Thymus (tissue), 11 donors: ENCODE measurements around the gene MAFB. TPM values are rescaled to one million over a fixed set of nuclear protein-coding genes. Genes with fewer than 3 reads are reported as not detected.

ENCODE experiments used
- DNase-seq, 9 donors: peaks; one replicate each; pipeline ENCODE4 v3.0.0-alpha.2; 2013; ENCODE audit warnings: low spot score in 9 of 9, low read depth in 6 of 9, missing footprints in 1 of 9
- H3K27ac ChIP-seq, 2 donors: one replicate each; pipeline ENCODE4 v1.5.1; 2013; ENCODE audit warnings: control low read depth in 1 of 2, low read depth in 1 of 2, low read length in 1 of 2, mild to moderate bottlenecking in 1 of 2, moderate library complexity in 1 of 2
- H3K27me3 ChIP-seq, 2 donors: one replicate each; pipeline ENCODE4 v1.5.1; 2013; ENCODE audit warnings: low read length in 1 of 2; ENCODE audit not compliant: control insufficient read depth in 2 of 2, insufficient read depth in 1 of 2
- H3K36me3 ChIP-seq, 2 donors: one replicate each; pipeline ENCODE4 v1.5.1; 2013; ENCODE audit warnings: low read length in 1 of 2, mild to moderate bottlenecking in 1 of 2, moderate library complexity in 1 of 2; ENCODE audit not compliant: control insufficient read depth in 2 of 2, insufficient read depth in 2 of 2
- H3K4me1 ChIP-seq, 2 donors: one replicate each; pipeline ENCODE4 v1.5.1; 2013; ENCODE audit warnings: low read length in 2 of 2; ENCODE audit not compliant: control insufficient read depth in 2 of 2, insufficient read depth in 2 of 2
- H3K4me3 ChIP-seq, 2 donors: one replicate each; pipeline ENCODE4 v1.5.1; 2013; ENCODE audit warnings: low read length in 2 of 2, control low read depth in 1 of 2, mild to moderate bottlenecking in 1 of 2
- H3K9me3 ChIP-seq, 2 donors: one replicate each; pipeline ENCODE4 v1.5.1; 2013; ENCODE audit warnings: low read length in 1 of 2, mild to moderate bottlenecking in 1 of 2; ENCODE audit not compliant: control insufficient read depth in 2 of 2, insufficient read depth in 1 of 2
- WGBS: extraction: QIAGEN DNeasy Blood & Tissue Kit; methylation state at CpG from one replicate; pipeline ENCODE4 v1.1.7; 2013; 5-methylcytosine and 5-hydroxymethylcytosine counted together
- polyA plus RNA-seq: library from polyadenylated mRNA; stranded (reverse); fragments of 200-250 nt; gene quantifications from one replicate; pipeline ENCODE4 v1.2.3, GENCODE V29; 2013
- total RNA-seq: library from RNA; stranded (reverse); fragments of 120-200 nt; gene quantifications from one replicate; pipeline ENCODE4 v1.2.4, GENCODE V29; 2013
- donor health status: healthy.

The MAFB gene
- total and polyA plus RNA-seq, 2 donors, result 3.5 to 26.1 TPM

- peak overlapping the region; percentile 26 to 60 for H3K4me3 ChIP-seq
- peaks cover 0 to 4% of the 10 kb centered on the region in 2 donors for H3K9me3 ChIP-seq
- peaks cover 10 to 18% of the 10 kb centered on the region in 2 donors for H3K4me1 ChIP-seq
- peak in 1 of 9 donors; percentile 28 for DNase-seq
- 4% methylated on average over 62 of the region's 62 CpGs for WGBS
- no peaks in the 10 kb centered on the region for H3K36me3 ChIP-seq
- H3K27ac ChIP-seq, result peak overlapping the region; percentile 17 to 22
- H3K27me3 ChIP-seq, result peaks cover 93 to 99% of the 10 kb centered on the region in 2 donors
Observed at GRCh38 chr20:40687384-40688128, 1.5 kb downstream of the MAFB start.

- Histone ChIP-seq H3K27ac (no peak overlapping the region), H3K4me1 (peaks cover 10 to 18% of the 10 kb centered on the region in 2 donors), H3K9me3 (peaks cover 0 to 3% of the 10 kb centered on the region in 2 donors), H3K27me3 (peaks cover 94 to 99% of the 10 kb centered on the region in 2 donors), H3K4me3 (peak overlapping the region; percentile 26 to 60), H3K36me3 (no peaks in the 10 kb centered on the region)
- DNase-seq, result no peak
- WGBS, result 13% methylated on average over 12 of the region's 12 CpGs
Observed at GRCh38 chr20:40686893-40687292, 2.1 kb downstream of the MAFB start.

- no peak overlapping the region for H3K27ac ChIP-seq
- H3K27me3 ChIP-seq, result peaks cover 93 to 99% of the 10 kb centered on the region in 2 donors
- no peak for DNase-seq
- H3K36me3 ChIP-seq, result no peaks in the 10 kb centered on the region
- H3K4me3 ChIP-seq, result no peak overlapping the region
- no peaks in the 10 kb centered on the region for H3K9me3 ChIP-seq
- WGBS, result 27% methylated on average over 7 of the region's 7 CpGs
- H3K4me1 ChIP-seq, result peaks cover 10 to 18% of the 10 kb centered on the region in 2 donors
Observed at GRCh38 chr20:40686434-40686882, 2.6 kb downstream of the MAFB start.

GRCh38 chr20:40685349-40685748, 3.7 kb downstream of the MAFB start:
- no peak overlapping the region for H3K27ac ChIP-seq
- H3K4me1 ChIP-seq, result peaks cover 10 to 15% of the 10 kb centered on the region in 2 donors
- H3K9me3 ChIP-seq, result no peaks in the 10 kb centered on the region
- H3K27me3 ChIP-seq, result peaks cover 87 to 99% of the 10 kb centered on the region in 2 donors
- 67% methylated on average over 4 of the region's 4 CpGs for WGBS
- H3K4me3 ChIP-seq, result no peak overlapping the region
- H3K36me3 ChIP-seq, result no peaks in the 10 kb centered on the region
- no peak for DNase-seq

GRCh38 chr20:40683894-40684268, 5.2 kb downstream of the MAFB start:
- Histone ChIP-seq H3K36me3 (no peaks in the 10 kb centered on the region), H3K4me1 (peaks cover 5 to 8% of the 10 kb centered on the region in 2 donors), H3K27me3 (peaks cover 79 to 94% of the 10 kb centered on the region in 2 donors), H3K27ac (no peak overlapping the region), H3K9me3 (no peaks in the 10 kb centered on the region), H3K4me3 (no peak overlapping the region)
- 29% methylated on average over 9 of the region's 9 CpGs for WGBS
- no peak for DNase-seq

GRCh38 chr20:40683221-40683893, 5.7 kb downstream of the MAFB start:
- Histone ChIP-seq H3K9me3 (no peaks in the 10 kb centered on the region), H3K4me1 (peaks cover 2 to 4% of the 10 kb centered on the region in 2 donors), H3K27ac (no peak overlapping the region), H3K4me3 (peak overlapping the region in 1 of 2 donors; percentile 18), H3K27me3 (peaks cover 79 to 90% of the 10 kb centered on the region in 2 donors), H3K36me3 (no peaks in the 10 kb centered on the region)
- WGBS, result 3% methylated on average over 58 of the region's 58 CpGs
- DNase-seq, result no peak

GRCh38 chr20:40682104-40682981, 6.7 kb downstream of the MAFB start:
- no peak for DNase-seq
- no peaks in the 10 kb centered on the region for H3K9me3 ChIP-seq
- H3K27me3 ChIP-seq, result peaks cover 71 to 82% of the 10 kb centered on the region in 2 donors
- 17% methylated on average over 30 of the region's 30 CpGs for WGBS
- no peaks in the 10 kb centered on the region for H3K36me3 ChIP-seq
- no peak overlapping the region for H3K4me3 ChIP-seq
- no peak overlapping the region for H3K27ac ChIP-seq
- H3K4me1 ChIP-seq, result no peaks in the 10 kb centered on the region

- H3K36me3 ChIP-seq, result no peaks in the 10 kb centered on the region
- no peak overlapping the region for H3K27ac ChIP-seq
- no peak overlapping the region for H3K4me3 ChIP-seq
- DNase-seq, result no peak
- H3K27me3 ChIP-seq, result peaks cover 65 to 76% of the 10 kb centered on the region in 2 donors
- WGBS, result 65% methylated on average over 13 of the region's 13 CpGs
- no peaks in the 10 kb centered on the region for H3K9me3 ChIP-seq
- H3K4me1 ChIP-seq, result no peaks in the 10 kb centered on the region
Observed at GRCh38 chr20:40681684-40682083, 7.4 kb downstream of the MAFB start.
